Measurements from ENCODE around the gene TELO2.

Gene TELO2

GRCh38 chr16:1500465-1501150 is 7.4 kb downstream of the TELO2 start:
- Histone ChIP-seq H2BK15ac (ENCODE audit: low read depth, poor library complexity, severe bottlenecking) (no peak overlapping the region), H3K27me3 (ENCODE audit: control insufficient read depth in 1 of 2, insufficient read depth in 1 of 2, low read length in 2 of 2) (no peaks in the 10 kb centered on the region), H3K4me2 (ENCODE audit: low read length, poor library complexity, severe bottlenecking) (no peak overlapping the region), H3K4me3 (ENCODE audit: insufficient read depth in 1 of 2, low read depth in 1 of 2, low read length in 2 of 2) (no peak overlapping the region), H3K23ac (ENCODE audit: low read length in 2 of 2) (no peak overlapping the region), H3K27ac (ENCODE audit: low read length, poor library complexity, severe bottlenecking) (no peak overlapping the region), H3K14ac (ENCODE audit: low read length in 2 of 2) (no peak overlapping the region), H2BK120ac (ENCODE audit: low read depth, low read length) (no peak overlapping the region), H2AK5ac (ENCODE audit: low read length, severe bottlenecking) (no peak overlapping the region), H2BK5ac (ENCODE audit: low read depth, low read length, poor library complexity, severe bottlenecking) (no peak overlapping the region), H4K8ac (ENCODE audit: low read length) (no peak overlapping the region), H2BK12ac (ENCODE audit: low read length in 2 of 2) (no peak overlapping the region), H3K4ac (ENCODE audit: low read depth in 1 of 2, low read length in 2 of 2) (no peak overlapping the region), H3K9me3 (ENCODE audit: control insufficient read depth, low read length) (no peaks in the 10 kb centered on the region), H3K36me3 (ENCODE audit: control insufficient read depth in 1 of 2, insufficient read depth in 2 of 2, low read depth in 1 of 2, low read length in 2 of 2) (peaks cover 68 to 83% of the 10 kb centered on the region in 2 experiments), H3K4me1 (ENCODE audit: control insufficient read depth, insufficient read depth, low read depth, low read length) (no peaks in the 10 kb centered on the region), H3K9ac (ENCODE audit: low read length) (no peak overlapping the region), H3K18ac (ENCODE audit: low read depth in 1 of 2, low read length in 2 of 2) (no peak overlapping the region), H3K79me1 (replicated peaks; ENCODE audit: low read length, poor library complexity, severe bottlenecking) (peaks cover 38% of the 10 kb centered on the region), H4K91ac (ENCODE audit: low read length) (no peak overlapping the region), H2AFZ (ENCODE audit: low read depth, low read length) (no peak overlapping the region)
- DNase-seq = no peak
- 97% methylated on average over 44 of the region's 44 CpGs for WGBS

DNA sequence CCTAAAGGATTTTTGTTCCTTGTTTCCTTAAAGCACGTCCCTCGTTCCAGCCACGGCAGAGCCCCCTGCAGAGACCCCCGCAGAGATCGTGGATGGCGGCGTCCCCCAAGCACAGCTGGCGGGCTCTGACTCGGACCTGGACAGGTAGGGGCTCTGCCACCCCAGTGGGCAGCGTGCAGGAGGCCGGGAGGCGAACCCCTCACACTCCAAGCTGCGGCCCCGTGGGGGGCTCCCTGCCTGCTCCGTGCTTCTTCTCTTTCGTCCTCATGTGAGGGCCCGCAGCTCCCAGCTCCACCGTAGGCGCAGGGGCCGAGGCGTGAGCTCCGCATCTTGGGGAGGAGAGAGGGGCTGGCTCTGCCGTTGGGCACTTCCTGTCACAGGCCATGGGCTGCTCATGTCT is 8.5 kb downstream of the TELO2 start:
- H3K14ac ChIP-seq (ENCODE audit: low read length in 2 of 2) = no peak overlapping the region
- H3K27ac ChIP-seq (ENCODE audit: low read length, poor library complexity, severe bottlenecking) = no peak overlapping the region
- no peaks in the 10 kb centered on the region for H3K27me3 ChIP-seq (ENCODE audit: control insufficient read depth in 1 of 2, insufficient read depth in 1 of 2, low read length in 2 of 2)
- no peaks in the 10 kb centered on the region for H3K4me1 ChIP-seq (ENCODE audit: control insufficient read depth, insufficient read depth, low read depth, low read length)
- H2BK15ac ChIP-seq (ENCODE audit: low read depth, poor library complexity, severe bottlenecking) = no peak overlapping the region
- H3K23ac ChIP-seq (ENCODE audit: low read length in 2 of 2) = no peak overlapping the region
- H2BK120ac ChIP-seq (ENCODE audit: low read depth, low read length) = no peak overlapping the region
- H2BK5ac ChIP-seq (ENCODE audit: low read depth, low read length, poor library complexity, severe bottlenecking) = no peak overlapping the region
- no peaks in the 10 kb centered on the region for H3K9me3 ChIP-seq (ENCODE audit: control insufficient read depth, low read length)
- H2AK5ac ChIP-seq (ENCODE audit: low read length, severe bottlenecking) = no peak overlapping the region
- no peak overlapping the region for H3K9ac ChIP-seq (ENCODE audit: low read length)
- no peak overlapping the region for H3K4me3 ChIP-seq (ENCODE audit: insufficient read depth in 1 of 2, low read depth in 1 of 2, low read length in 2 of 2)
- H4K8ac ChIP-seq (ENCODE audit: low read length) = no peak overlapping the region
- no peak overlapping the region for H3K18ac ChIP-seq (ENCODE audit: low read depth in 1 of 2, low read length in 2 of 2)
- 97% methylated on average over 23 of the region's 23 CpGs for WGBS
- peaks cover 61 to 83% of the 10 kb centered on the region in 2 experiments for H3K36me3 ChIP-seq (ENCODE audit: control insufficient read depth in 1 of 2, insufficient read depth in 2 of 2, low read depth in 1 of 2, low read length in 2 of 2)
- no peak for DNase-seq
- H2AFZ ChIP-seq (ENCODE audit: low read depth, low read length) = no peak overlapping the region
- H4K91ac ChIP-seq (ENCODE audit: low read length) = peak overlapping the region; percentile 70
- peaks cover 36% of the 10 kb centered on the region for H3K79me1 ChIP-seq (replicated peaks; ENCODE audit: low read length, poor library complexity, severe bottlenecking)
- no peak overlapping the region for H3K4me2 ChIP-seq (ENCODE audit: low read length, poor library complexity, severe bottlenecking)
- H2BK12ac ChIP-seq (ENCODE audit: low read length in 2 of 2) = no peak overlapping the region
- no peak overlapping the region for H3K4ac ChIP-seq (ENCODE audit: low read depth in 1 of 2, low read length in 2 of 2)

DNA sequence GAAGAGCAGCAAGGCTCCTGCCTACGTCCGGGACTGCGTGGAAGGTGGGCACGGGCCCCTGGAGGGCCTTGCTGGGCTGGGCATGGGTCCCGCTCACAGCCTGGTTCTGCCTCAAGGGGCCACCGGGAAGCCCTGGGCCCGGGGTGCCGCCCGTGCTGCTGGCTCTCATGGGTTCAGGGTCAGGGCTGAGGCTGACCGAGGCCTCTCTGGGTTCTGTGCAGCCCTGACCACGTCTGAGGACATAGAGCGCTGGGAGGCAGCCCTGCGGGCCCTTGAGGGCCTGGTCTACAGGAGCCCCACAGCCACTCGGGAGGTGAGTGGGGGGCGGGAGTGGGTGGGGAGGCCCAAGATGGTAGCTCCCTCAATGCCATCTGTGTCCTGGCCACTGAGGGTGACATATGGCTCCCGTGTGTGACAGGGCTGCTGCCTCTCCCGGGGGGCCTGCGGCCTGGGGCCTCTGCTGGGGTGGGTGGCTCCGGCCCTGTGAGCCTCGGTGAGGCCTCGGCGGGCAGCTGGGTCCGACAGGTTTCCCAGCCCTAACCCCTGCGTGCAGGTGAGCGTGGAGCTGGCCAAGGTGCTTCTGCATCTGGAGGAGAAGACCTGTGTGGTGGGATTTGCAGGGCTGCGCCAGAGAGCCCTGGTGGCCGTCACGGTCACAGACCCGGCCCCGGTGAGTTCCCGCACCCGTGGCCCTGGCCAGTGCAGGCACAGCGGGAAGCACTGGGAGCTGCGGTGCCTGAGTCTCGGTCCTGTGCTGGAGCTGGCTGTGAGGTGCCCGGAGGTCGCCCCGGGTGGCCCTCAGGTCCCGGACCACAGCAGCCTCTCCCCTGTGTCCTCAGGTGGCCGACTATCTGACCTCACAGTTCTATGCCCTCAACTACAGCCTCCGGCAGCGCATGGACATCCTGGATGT is 9.2 kb downstream of the TELO2 start:
- Histone ChIP-seq H3K36me3 (ENCODE audit: control insufficient read depth in 1 of 2, insufficient read depth in 2 of 2, low read depth in 1 of 2, low read length in 2 of 2) (peaks cover 54 to 83% of the 10 kb centered on the region in 2 experiments), H3K18ac (ENCODE audit: low read depth in 1 of 2, low read length in 2 of 2) (no peak overlapping the region), H3K4me1 (ENCODE audit: control insufficient read depth, insufficient read depth, low read depth, low read length) (no peaks in the 10 kb centered on the region), H2BK15ac (ENCODE audit: low read depth, poor library complexity, severe bottlenecking) (no peak overlapping the region), H3K4ac (ENCODE audit: low read depth in 1 of 2, low read length in 2 of 2) (no peak overlapping the region), H3K9ac (ENCODE audit: low read length) (no peak overlapping the region), H3K4me3 (ENCODE audit: insufficient read depth in 1 of 2, low read depth in 1 of 2, low read length in 2 of 2) (no peak overlapping the region), H2BK12ac (ENCODE audit: low read length in 2 of 2) (no peak overlapping the region), H3K79me1 (replicated peaks; ENCODE audit: low read length, poor library complexity, severe bottlenecking) (peaks cover 34% of the 10 kb centered on the region), H3K27ac (ENCODE audit: low read length, poor library complexity, severe bottlenecking) (no peak overlapping the region), H3K14ac (ENCODE audit: low read length in 2 of 2) (no peak overlapping the region), H4K91ac (ENCODE audit: low read length) (no peak overlapping the region), H2AK5ac (ENCODE audit: low read length, severe bottlenecking) (no peak overlapping the region), H2BK120ac (ENCODE audit: low read depth, low read length) (no peak overlapping the region), H2BK5ac (ENCODE audit: low read depth, low read length, poor library complexity, severe bottlenecking) (no peak overlapping the region), H4K8ac (ENCODE audit: low read length) (no peak overlapping the region), H3K4me2 (ENCODE audit: low read length, poor library complexity, severe bottlenecking) (no peak overlapping the region), H3K27me3 (ENCODE audit: control insufficient read depth in 1 of 2, insufficient read depth in 1 of 2, low read length in 2 of 2) (no peaks in the 10 kb centered on the region), H2AFZ (ENCODE audit: low read depth, low read length) (no peak overlapping the region), H3K23ac (ENCODE audit: low read length in 2 of 2) (no peak overlapping the region), H3K9me3 (ENCODE audit: control insufficient read depth, low read length) (no peaks in the 10 kb centered on the region)
- WGBS = 98% methylated on average over 36 of the region's 42 CpGs
- no peak for DNase-seq
